Panc1 (cell line): ENCODE measurements around the gene PRSS50. TPM values are rescaled to one million over a fixed set of nuclear protein-coding genes. Genes with fewer than 3 reads are reported as not detected.

ENCODE experiments used
- ATAC-seq: fragments of 200-7000 bp; cut with Tn5 transposase; 2 replicates; pipeline ENCODE4 v1.9.1; 2020; ENCODE audit warnings: mild to moderate bottlenecking, moderate library complexity
- BruUV-seq: library from RNA; stranded (reverse); fragments of 400-500 nt; replicated peaks from 2 replicates; lab custom pipeline; 2021; lab: Mats Ljungman, UMichigan
- CTCF ChIA-PET: fragments of 300-600 bp; sonication (Branson Sonifier 250); formaldehyde crosslinking; loops from one replicate; lab custom pipeline; 2022; ENCODE audit warnings: antibody characterized with exemption; lab: Charles Lee
- POLR2A ChIA-PET: fragments of 300-600 bp; sonication (Branson Sonifier 250); formaldehyde crosslinking; loops from one replicate; lab custom pipeline; 2022; ENCODE audit warnings: antibody characterized with exemption; lab: Charles Lee
- DNase-seq: peaks from one replicate; pipeline ENCODE4 v3.0.0-alpha.2; 2010; ENCODE audit warnings: low read depth, low spot score
- H3K27ac ChIP-seq: 2 replicates; pipeline ENCODE4 v1.5.1; 2011; ENCODE audit warnings: mild to moderate bottlenecking, low read length, inconsistent platforms
- H3K27me3 ChIP-seq: fragments of 200-500 bp; sonication (Bioruptor generic); 2 replicates; pipeline ENCODE4 v1.6.0; 2014; ENCODE audit warnings: low read length, inconsistent platforms; ENCODE audit not compliant: control insufficient read depth, insufficient read depth
- H3K36me3 ChIP-seq: fragments of 200-500 bp; sonication (Bioruptor generic); 2 replicates; pipeline ENCODE4 v1.5.1; 2014; ENCODE audit warnings: inconsistent platforms, mild to moderate bottlenecking, low read length, moderate library complexity; ENCODE audit not compliant: control insufficient read depth, insufficient read depth
- H3K4me1 ChIP-seq: 2 replicates; pipeline ENCODE4 v1.5.1; 2011; ENCODE audit warnings: inconsistent platforms, mild to moderate bottlenecking, low read length, moderate library complexity; ENCODE audit not compliant: control insufficient read depth, insufficient read depth
- H3K4me3 ChIP-seq, 2 experiments: 2 replicates each; pipeline ENCODE4 v1.5.1; 2011 to 2012; ENCODE audit warnings: low read depth in 2 of 2, low read length in 2 of 2, mild to moderate bottlenecking in 2 of 2, inconsistent platforms in 1 of 2, moderate library complexity in 1 of 2
- H3K9me3 ChIP-seq: fragments of 200-500 bp; sonication (Bioruptor generic); 2 replicates; pipeline ENCODE4 v1.5.1; 2014; ENCODE audit warnings: low read depth, mild to moderate bottlenecking, inconsistent platforms, low read length, moderate library complexity; ENCODE audit not compliant: control insufficient read depth, insufficient read depth
- CTCF ChIP-seq: fragments of 450-650 bp; IDR thresholded peaks from 2 replicates; pipeline ENCODE4 v1.5.1; 2017; ENCODE audit warnings: mild to moderate bottlenecking
- POLR2AphosphoS5 ChIP-seq: IDR thresholded peaks from 2 replicates; pipeline ENCODE4 v1.6.1; 2012; ENCODE audit warnings: mild to moderate bottlenecking, low read depth, low read length, moderate library complexity
- REST ChIP-seq, 2 experiments: IDR thresholded peaks; 2 replicates each; pipeline ENCODE4 v1.6.1; 2011 to 2012; ENCODE audit warnings: low read depth in 2 of 2, control low read depth in 1 of 2, low read length in 1 of 2, mild to moderate bottlenecking in 1 of 2, moderate library complexity in 1 of 2; ENCODE audit not compliant: insufficient read depth in 1 of 2
- SIN3A ChIP-seq: IDR thresholded peaks from 2 replicates; pipeline ENCODE4 v1.6.1; 2012; ENCODE audit warnings: low read depth, mild to moderate bottlenecking, low read length, moderate library complexity, borderline replicate concordance; ENCODE audit not compliant: insufficient read depth
- TCF7L2 ChIP-seq: IDR thresholded peaks from 2 replicates; pipeline ENCODE4 v1.6.1; 2011; ENCODE audit warnings: mild to moderate bottlenecking, low read depth, low read length, inconsistent platforms
- in situ Hi-C: cut with HindIII; loops from 2 replicates; pipeline ENCODE4 v1.10.0; 2016; ENCODE audit warnings: low sequenced_read_pairs, low pct_unique_long_range_greater_than_20kb
- intact Hi-C: fragments of 100-400 bp; cut with micrococcal nuclease; formaldehyde crosslinking; loops from one replicate; pipeline ENCODE4 v1.10.0; 2022; ENCODE audit not compliant: unreplicated experiment
- total RNA-seq: library from RNA; stranded (reverse); gene quantifications from one replicate; pipeline ENCODE4 v1.2.1, GENCODE V29; 2021; ENCODE audit not compliant: unreplicated experiment

The PRSS50 gene
- total RNA-seq, 1 experiment from 2014 or later: 0.13 TPM

- Histone ChIP-seq H3K27ac (no peak overlapping the region), H3K36me3 (no peaks in the 10 kb centered on the region), H3K4me1 (peaks cover 6% of the 10 kb centered on the region; the same call in 1 of the 2 replicates), H3K4me3 (no peak overlapping the region), H3K27me3 (no peaks in the 10 kb centered on the region), H3K9me3 (no peaks in the 10 kb centered on the region)
- intact Hi-C loops: no loop called here
- ChIA-PET CTCF (interaction anchor here (1.2 kb wide), 1 partner anchor 200 kb away, joined by 3 read pairs; no protein-coding TSS in a partner anchor), POLR2A (no interaction called here)
- BruUV-seq: no TSS peak
- TF ChIP-seq SIN3A (no peak), REST (IDR thresholded peaks at IDR 0.05; ENCODE audit: insufficient read depth in 1 of 2, low read depth in 2 of 2, low read length in 1 of 2) (no peak), CTCF (no peak), POLR2AphosphoS5 (no peak), TCF7L2 (no peak)
- ATAC-seq: no peak
- in situ Hi-C loops: no loop called here
- DNase-seq: no peak
Observed at GRCh38 chr3:46709157-46709654, 8.5 kb downstream of the PRSS50 start.

- Histone ChIP-seq H3K9me3 (no peaks in the 10 kb centered on the region), H3K4me3 (no peak overlapping the region), H3K27me3 (no peaks in the 10 kb centered on the region), H3K27ac (no peak overlapping the region), H3K4me1 (no peaks in the 10 kb centered on the region), H3K36me3 (no peaks in the 10 kb centered on the region)
- BruUV-seq: no TSS peak
- in situ Hi-C loops: no loop called here
- TF ChIP-seq SIN3A (no peak), TCF7L2 (no peak), POLR2AphosphoS5 (no peak), CTCF (no peak), REST (IDR thresholded peaks at IDR 0.05; ENCODE audit: insufficient read depth in 1 of 2, low read depth in 2 of 2, low read length in 1 of 2) (no peak)
- DNase-seq (no peak), ATAC-seq (no peak)
- intact Hi-C loops: no loop called here
- ChIA-PET POLR2A (no interaction called here), CTCF (interaction anchor here (1.2 kb wide), 1 partner anchor 201 kb away, joined by 3 read pairs; no protein-coding TSS in a partner anchor)
Observed at GRCh38 chr3:46708401-46709156, 9.1 kb downstream of the PRSS50 start.
